ENCODE data around the gene PYGO1.
"Not testable (repeated sequence)": the region's sequence is repeated elsewhere in the genome, so short reads cannot be mapped to it uniquely, and the experiment has no call there.

PYGO1 gene

GRCh38 chr15:55564347-55565145 is 23.6 kb downstream of the PYGO1 start:
- DNase-seq (ENCODE audit: low read depth in 2 of 2) = no peak

- no peak for DNase-seq (ENCODE audit: low read depth in 2 of 2)
These were observed 25.5 kb downstream of the PYGO1 start for GRCh38 chr15:55562601-55563000.

GRCh38 chr15:55555089-55555488 is 33.1 kb downstream of the PYGO1 start:
- DNase-seq (ENCODE audit: low read depth in 2 of 2) = no peak

- DNase-seq (ENCODE audit: low read depth in 2 of 2) = no peak
These were observed 35.2 kb downstream of the PYGO1 start for GRCh38 chr15:55552926-55553325.

- no peak for DNase-seq (ENCODE audit: low read depth in 2 of 2)
These were observed 35.7 kb downstream of the PYGO1 start for GRCh38 chr15:55552451-55552850.

GRCh38 chr15:55549305-55549704 is 38.8 kb downstream of the PYGO1 start:
- DNase-seq (ENCODE audit: low read depth in 2 of 2) = no peak

GRCh38 chr15:55546718-55547117 is 41.4 kb downstream of the PYGO1 start:
- DNase-seq (ENCODE audit: low read depth in 2 of 2) = no peak

- DNase-seq (ENCODE audit: low read depth in 2 of 2) = no peak
These were observed 52.7 kb downstream of the PYGO1 start for GRCh38 chr15:55535436-55535835.

GRCh38 chr15:55532944-55533343 is 55.2 kb downstream of the PYGO1 start:
- DNase-seq (ENCODE audit: low read depth in 2 of 2) = no peak

- no peak for DNase-seq (ENCODE audit: low read depth in 2 of 2)
These were observed 57.3 kb downstream of the PYGO1 start for GRCh38 chr15:55530861-55531313.

- DNase-seq (ENCODE audit: low read depth in 2 of 2) = no peak
These were observed 59.3 kb downstream of the PYGO1 start for GRCh38 chr15:55528812-55529211.

- no peak for DNase-seq (ENCODE audit: low read depth in 2 of 2)
These were observed 61.0 kb downstream of the PYGO1 start for GRCh38 chr15:55527150-55527549.

GRCh38 chr15:55526559-55527036 is 61.5 kb downstream of the PYGO1 start:
- no peak for DNase-seq (ENCODE audit: low read depth in 2 of 2)

GRCh38 chr15:55522742-55523450 is 65.2 kb downstream of the PYGO1 start:
- no peak for DNase-seq (ENCODE audit: low read depth in 2 of 2)

GRCh38 chr15:55518641-55519040 is 69.5 kb downstream of the PYGO1 start:
- no peak for DNase-seq (ENCODE audit: low read depth in 2 of 2)

- DNase-seq (ENCODE audit: low read depth in 2 of 2) = no peak
These were observed 70.1 kb downstream of the PYGO1 start for GRCh38 chr15:55518009-55518408.

- no peak for DNase-seq (ENCODE audit: low read depth in 2 of 2)
These were observed 72.0 kb downstream of the PYGO1 start for GRCh38 chr15:55515991-55516776.

- DNase-seq (ENCODE audit: low read depth in 2 of 2) = no peak
These were observed 72.7 kb downstream of the PYGO1 start for GRCh38 chr15:55515491-55515890.

- no peak for DNase-seq (ENCODE audit: low read depth in 2 of 2)
These were observed 73.7 kb downstream of the PYGO1 start for GRCh38 chr15:55514414-55514850.

- DNase-seq (ENCODE audit: low read depth in 2 of 2) = not testable (repeated sequence)
These were observed 74.3 kb downstream of the PYGO1 start for GRCh38 chr15:55513621-55514413.

- DNase-seq (ENCODE audit: low read depth in 2 of 2) = no peak
These were observed 75.0 kb downstream of the PYGO1 start for GRCh38 chr15:55513152-55513551.

Measured in activated CD4-positive, alpha-beta T cell treated with anti-CD3 and anti-CD28 coated beads for 24 hours (primary cell).